ENCODE data around the gene IFT81. TPM values are rescaled to one million over a fixed set of nuclear protein-coding genes. Genes with fewer than 3 reads are reported as not detected.
"Not testable (repeated sequence)": the region's sequence is repeated elsewhere in the genome, so short reads cannot be mapped to it uniquely, and the experiment has no call there.

IFT81 gene
- total RNA-seq, 2 donors from 2014 or later, result 0.42 to 0.86 TPM

DNA sequence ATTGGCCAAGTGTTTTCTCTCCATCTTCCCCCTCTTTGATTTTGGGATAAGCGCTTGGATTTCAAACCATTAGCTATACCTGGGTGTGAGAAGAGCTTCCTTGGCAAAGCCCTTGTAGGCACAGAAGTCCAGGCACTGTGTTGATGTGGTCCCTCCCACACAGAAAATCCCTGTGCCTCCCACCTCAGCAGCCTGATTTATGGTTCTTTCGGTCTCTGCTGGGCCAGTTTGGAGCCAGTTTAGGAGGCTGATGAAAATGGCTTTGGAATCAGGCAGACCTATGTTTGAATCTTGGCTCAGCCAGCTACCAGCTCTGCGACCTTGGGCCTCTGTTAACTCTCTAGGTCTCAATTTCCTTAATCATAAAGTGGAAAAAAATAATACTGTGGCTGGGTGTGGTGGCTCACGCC is 9.6 kb upstream of the IFT81 start:
- no peaks in the 10 kb centered on the region for H3K9me3 ChIP-seq (ENCODE audit: control insufficient read depth, low read length, poor library complexity, severe bottlenecking)
- ATAC-seq (no peak), DNase-seq (no peak)
- Mint-ChIP-seq H3K36me3 (ENCODE audit: low read depth) (no peaks in the 10 kb centered on the region), H3K4me3 (no peak overlapping the region), H3K27ac (no peak overlapping the region), H3K27me3 (peaks cover 18% of the 10 kb centered on the region), H3K4me1 (peaks cover 1% of the 10 kb centered on the region)

DNA sequence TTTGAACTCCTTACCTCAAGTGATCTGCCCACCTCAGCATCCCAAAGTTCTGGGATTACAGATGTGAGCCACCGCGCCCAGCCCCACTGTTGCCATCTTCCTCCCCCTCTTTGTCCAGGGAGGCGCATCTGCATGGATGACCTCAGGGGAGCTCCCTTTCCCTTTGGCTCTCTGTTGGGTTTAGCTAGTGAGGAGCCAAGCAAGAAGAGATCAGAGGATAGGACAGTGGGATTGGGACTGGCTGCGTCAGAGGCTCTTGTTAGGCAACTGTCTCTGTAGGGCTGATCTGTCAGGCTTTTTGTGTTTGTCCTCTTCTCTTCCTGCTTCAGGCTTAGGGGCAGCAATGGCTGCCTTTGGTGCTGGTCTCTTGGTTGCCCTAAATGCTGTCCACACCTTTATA is 8.5 kb upstream of the IFT81 start:
- H3K27ac Mint-ChIP-seq, result no peak overlapping the region
- H3K4me3 Mint-ChIP-seq, result no peak overlapping the region
- ATAC-seq, result no peak
- no peaks in the 10 kb centered on the region for H3K9me3 ChIP-seq (ENCODE audit: control insufficient read depth, low read length, poor library complexity, severe bottlenecking)
- peaks cover 24% of the 10 kb centered on the region for H3K27me3 Mint-ChIP-seq
- peaks cover 2% of the 10 kb centered on the region for H3K4me1 Mint-ChIP-seq
- H3K36me3 Mint-ChIP-seq (ENCODE audit: low read depth), result no peaks in the 10 kb centered on the region
- no peak for DNase-seq

DNA sequence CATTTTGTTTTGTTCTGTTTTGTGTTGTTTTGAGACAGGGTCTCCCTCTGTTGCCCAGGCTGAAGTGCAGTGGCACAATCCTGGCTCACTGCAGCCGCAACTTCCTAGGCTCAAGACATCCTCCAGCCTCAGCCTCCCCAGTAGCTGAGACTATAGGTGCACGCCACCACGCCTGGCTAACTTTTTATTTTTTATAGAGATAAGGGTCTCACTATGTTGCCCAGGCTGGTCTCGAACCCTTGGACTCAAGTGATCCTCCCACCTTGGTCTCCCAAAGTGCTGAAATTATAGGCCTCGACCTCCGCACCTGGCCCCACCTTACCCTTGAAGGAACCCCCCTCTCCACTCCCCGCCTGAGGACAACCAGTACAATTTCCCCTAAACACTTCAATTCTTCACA is 7.5 kb upstream of the IFT81 start:
- no peak for ATAC-seq
- H3K9me3 ChIP-seq (ENCODE audit: control insufficient read depth, low read length, poor library complexity, severe bottlenecking), result no peaks in the 10 kb centered on the region
- DNase-seq, result no peak
- Mint-ChIP-seq H3K27ac (no peak overlapping the region), H3K4me1 (peaks cover 2% of the 10 kb centered on the region), H3K4me3 (no peak overlapping the region), H3K27me3 (peaks cover 32% of the 10 kb centered on the region), H3K36me3 (ENCODE audit: low read depth) (no peaks in the 10 kb centered on the region)

DNA sequence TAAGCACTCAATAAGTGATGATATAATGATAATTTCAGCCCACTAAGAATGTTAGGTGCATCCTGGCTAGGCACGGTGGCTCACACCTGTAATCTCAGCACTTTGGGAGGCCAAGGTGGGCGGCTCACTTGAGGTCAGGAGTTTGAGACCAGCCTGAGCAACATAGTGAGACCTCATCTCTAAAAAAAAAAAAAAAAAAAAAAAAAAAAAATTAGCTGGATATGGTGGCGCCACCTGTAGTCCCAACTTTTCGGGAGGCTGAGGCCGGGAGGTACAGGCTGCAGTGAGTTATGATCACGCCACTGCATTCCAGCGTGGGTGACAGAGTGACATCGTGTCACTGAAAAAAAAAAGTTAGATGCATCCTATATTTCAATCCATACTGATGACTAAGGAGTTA is 6.9 kb upstream of the IFT81 start:
- not testable (repeated sequence) for ATAC-seq; H3K9me3 ChIP-seq (ENCODE audit: control insufficient read depth, low read length, poor library complexity, severe bottlenecking); H3K36me3 Mint-ChIP-seq (ENCODE audit: low read depth); H3K4me3 Mint-ChIP-seq; H3K27ac Mint-ChIP-seq; H3K4me1 Mint-ChIP-seq; DNase-seq
- H3K27me3 Mint-ChIP-seq, result peaks cover 32% of the 10 kb centered on the region

DNA sequence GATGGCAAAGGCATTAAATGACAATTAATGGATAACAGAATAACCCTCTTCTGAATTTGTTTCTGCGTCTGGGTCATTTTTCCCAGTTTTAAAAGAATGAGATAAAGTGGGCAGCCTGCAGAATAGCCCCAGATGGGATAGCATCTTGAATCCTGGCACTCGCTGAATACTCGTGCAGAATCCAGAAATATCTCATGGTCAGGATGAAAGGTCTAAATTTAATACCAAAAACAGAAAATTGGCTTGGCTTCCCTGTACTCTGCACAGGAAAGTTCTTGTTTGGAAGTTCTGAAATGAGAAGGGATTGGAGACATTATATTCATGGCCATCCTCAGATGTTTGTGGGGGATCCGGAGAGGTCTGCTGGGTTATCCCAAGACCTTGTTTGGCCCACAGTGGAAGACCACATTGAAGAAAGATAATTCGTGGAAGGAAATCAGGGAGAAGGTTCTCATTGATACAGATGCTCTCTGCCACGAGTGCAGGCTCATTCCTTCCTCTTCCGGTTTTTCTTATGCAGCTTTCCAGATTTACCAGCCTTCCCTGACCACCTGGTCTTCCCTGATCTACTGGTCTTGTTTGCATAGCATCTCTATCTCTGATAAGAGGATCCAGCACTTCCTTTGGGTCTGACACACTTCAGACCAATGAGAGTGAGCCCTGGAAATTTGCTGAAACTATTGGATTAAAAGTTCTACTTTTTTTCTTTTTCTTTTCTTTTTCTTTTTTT is 6.0 kb upstream of the IFT81 start:
- H3K9me3 ChIP-seq (ENCODE audit: control insufficient read depth, low read length, poor library complexity, severe bottlenecking), result no peaks in the 10 kb centered on the region
- ATAC-seq, result no peak
- H3K27ac Mint-ChIP-seq, result no peak overlapping the region
- DNase-seq, result no peak
- H3K27me3 Mint-ChIP-seq, result peaks cover 32% of the 10 kb centered on the region
- H3K4me3 Mint-ChIP-seq, result no peak overlapping the region
- H3K36me3 Mint-ChIP-seq (ENCODE audit: low read depth), result no peaks in the 10 kb centered on the region
- H3K4me1 Mint-ChIP-seq, result peaks cover 4% of the 10 kb centered on the region

DNA sequence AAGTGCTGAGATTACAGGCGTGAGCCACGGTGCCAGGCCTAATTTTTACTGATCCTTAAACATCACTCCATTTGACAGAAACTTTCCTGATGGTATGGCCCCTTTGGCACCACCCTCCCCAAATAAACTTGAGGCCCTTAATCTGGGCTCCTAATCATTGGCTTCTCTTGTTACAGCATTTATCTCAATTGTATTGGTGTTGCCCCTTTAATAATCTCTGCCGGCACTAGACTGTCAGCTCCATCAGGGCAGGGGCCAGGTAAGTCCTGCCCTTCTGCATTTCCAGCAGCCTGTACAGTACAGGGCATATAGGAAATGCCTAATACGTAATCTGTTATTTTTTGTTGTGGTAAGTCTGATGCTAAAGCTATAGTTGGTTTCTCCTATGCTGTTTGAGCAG is 1.2 kb upstream of the IFT81 start:
- no peaks in the 10 kb centered on the region for H3K9me3 ChIP-seq (ENCODE audit: control insufficient read depth, low read length, poor library complexity, severe bottlenecking)
- DNase-seq (no peak), ATAC-seq (no peak)
- Mint-ChIP-seq H3K36me3 (ENCODE audit: low read depth) (no peaks in the 10 kb centered on the region), H3K4me1 (peaks cover 10% of the 10 kb centered on the region), H3K4me3 (no peak overlapping the region), H3K27ac (no peak overlapping the region), H3K27me3 (peaks cover 18% of the 10 kb centered on the region)

DNA sequence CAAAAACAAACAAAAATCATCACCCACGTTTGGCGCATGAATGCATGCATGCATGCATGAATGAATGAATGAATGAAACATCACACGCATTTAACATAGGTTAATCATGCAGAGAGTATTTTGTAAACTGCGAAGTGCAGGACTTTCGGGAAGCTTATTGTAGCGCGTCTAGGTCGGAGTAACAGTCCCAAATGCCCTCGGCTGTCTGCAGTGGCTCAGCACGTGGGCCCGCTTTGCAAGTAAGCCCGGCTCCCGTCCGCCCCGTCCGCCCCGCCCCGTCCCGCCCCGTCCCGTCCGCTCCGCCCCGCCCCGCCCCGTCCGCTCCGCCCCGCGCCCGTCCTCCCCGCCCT is 263 bp upstream of the IFT81 start:
- Mint-ChIP-seq H3K27ac (peak overlapping the region; percentile 84), H3K4me3 (peak overlapping the region; percentile 92), H3K4me1 (peaks cover 10% of the 10 kb centered on the region), H3K27me3 (peaks cover 18% of the 10 kb centered on the region), H3K36me3 (ENCODE audit: low read depth) (no peaks in the 10 kb centered on the region)
- no peak for DNase-seq
- H3K9me3 ChIP-seq (ENCODE audit: control insufficient read depth, low read length, poor library complexity, severe bottlenecking), result no peaks in the 10 kb centered on the region
- peak; percentile 89 for ATAC-seq

DNA sequence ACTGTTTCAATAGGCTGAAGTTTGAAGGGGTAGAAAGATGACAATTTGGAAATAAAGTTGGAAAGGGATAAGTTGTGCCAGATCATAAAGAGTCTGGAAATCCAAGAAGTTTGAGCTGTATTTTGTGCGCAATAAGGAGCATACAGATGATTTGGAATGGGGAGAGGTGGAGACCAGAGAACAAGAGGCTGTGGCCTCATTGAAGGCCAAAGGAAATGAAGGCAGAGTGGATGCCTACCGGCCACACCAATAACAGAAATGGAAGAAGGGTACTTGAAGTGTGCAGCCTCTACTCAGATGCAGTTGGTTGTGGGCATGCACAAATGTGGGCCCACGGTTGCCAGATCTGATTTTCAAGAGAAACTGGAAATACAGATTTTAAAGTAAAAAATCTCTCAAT is 2.4 kb downstream of the IFT81 start:
- no peaks in the 10 kb centered on the region for H3K9me3 ChIP-seq (ENCODE audit: control insufficient read depth, low read length, poor library complexity, severe bottlenecking)
- Mint-ChIP-seq H3K27ac (peak overlapping the region; percentile 84), H3K27me3 (no peaks in the 10 kb centered on the region), H3K4me3 (peak overlapping the region; percentile 52), H3K36me3 (ENCODE audit: low read depth) (no peaks in the 10 kb centered on the region), H3K4me1 (peaks cover 8% of the 10 kb centered on the region)
- no peak for ATAC-seq
- DNase-seq, result no peak

DNA sequence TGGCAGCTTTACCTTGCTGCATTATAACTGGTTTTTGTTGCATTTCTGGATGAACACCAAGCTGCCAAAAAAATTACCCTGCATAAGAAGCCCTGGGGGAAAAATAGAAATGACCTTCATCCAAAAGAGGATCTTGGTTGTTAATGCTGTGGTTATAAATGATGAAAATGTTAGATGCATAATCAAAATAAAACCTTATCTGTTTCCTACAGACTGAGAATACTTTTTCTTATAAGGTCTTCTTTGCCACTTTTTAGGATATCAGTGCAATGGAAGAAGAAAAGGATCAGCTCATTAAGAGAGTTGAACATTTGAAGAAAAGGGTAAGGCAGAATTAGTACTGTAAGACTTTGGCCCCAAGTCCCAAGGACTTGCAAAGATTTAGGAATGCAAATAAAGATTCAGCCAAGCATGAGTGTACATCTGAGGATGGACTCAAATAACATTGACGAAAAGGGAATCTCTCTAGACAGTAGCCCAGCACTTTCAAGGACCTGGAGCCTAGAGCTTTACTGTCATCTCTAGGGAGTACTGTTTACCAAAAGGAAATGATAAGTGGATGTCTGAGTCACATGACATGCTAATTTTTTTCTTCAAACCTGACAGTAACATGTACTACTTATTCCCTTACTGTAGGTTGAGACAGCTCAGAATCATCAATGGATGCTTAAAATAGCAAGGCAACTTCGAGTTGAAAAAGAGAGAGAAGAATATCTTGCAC is 10.7 kb downstream of the IFT81 start:
- DNase-seq, result no peak
- Mint-ChIP-seq H3K36me3 (ENCODE audit: low read depth) (no peaks in the 10 kb centered on the region), H3K27me3 (no peaks in the 10 kb centered on the region), H3K4me1 (peaks cover 3% of the 10 kb centered on the region), H3K4me3 (no peak overlapping the region), H3K27ac (peak overlapping the region; percentile 9)
- ATAC-seq, result peak; percentile 51
- no peaks in the 10 kb centered on the region for H3K9me3 ChIP-seq (ENCODE audit: control insufficient read depth, low read length, poor library complexity, severe bottlenecking)

DNA sequence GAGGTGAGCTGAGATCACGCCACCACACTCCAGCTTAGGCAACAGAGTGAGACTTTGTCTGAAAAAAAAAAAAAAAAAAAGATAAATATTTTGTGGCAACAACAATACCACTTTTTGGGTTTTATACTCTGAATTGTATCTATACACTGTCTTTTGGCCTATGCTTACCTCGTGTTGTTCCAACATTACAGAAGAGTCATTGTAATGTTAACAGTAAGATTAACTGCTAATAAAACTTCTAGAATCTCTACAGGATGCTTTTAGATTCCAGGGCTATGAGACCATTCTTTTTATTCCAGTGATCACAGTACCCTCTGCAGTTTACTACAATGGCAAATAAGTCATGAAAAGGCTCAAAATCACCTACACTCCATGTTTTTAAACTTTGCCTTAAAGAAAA is 11.6 kb downstream of the IFT81 start:
- H3K9me3 ChIP-seq (ENCODE audit: control insufficient read depth, low read length, poor library complexity, severe bottlenecking), result no peaks in the 10 kb centered on the region
- H3K4me3 Mint-ChIP-seq, result no peak overlapping the region
- no peaks in the 10 kb centered on the region for H3K36me3 Mint-ChIP-seq (ENCODE audit: low read depth)
- no peak overlapping the region for H3K27ac Mint-ChIP-seq
- peaks cover 3% of the 10 kb centered on the region for H3K4me1 Mint-ChIP-seq
- ATAC-seq (no peak), DNase-seq (no peak)
- no peaks in the 10 kb centered on the region for H3K27me3 Mint-ChIP-seq

DNA sequence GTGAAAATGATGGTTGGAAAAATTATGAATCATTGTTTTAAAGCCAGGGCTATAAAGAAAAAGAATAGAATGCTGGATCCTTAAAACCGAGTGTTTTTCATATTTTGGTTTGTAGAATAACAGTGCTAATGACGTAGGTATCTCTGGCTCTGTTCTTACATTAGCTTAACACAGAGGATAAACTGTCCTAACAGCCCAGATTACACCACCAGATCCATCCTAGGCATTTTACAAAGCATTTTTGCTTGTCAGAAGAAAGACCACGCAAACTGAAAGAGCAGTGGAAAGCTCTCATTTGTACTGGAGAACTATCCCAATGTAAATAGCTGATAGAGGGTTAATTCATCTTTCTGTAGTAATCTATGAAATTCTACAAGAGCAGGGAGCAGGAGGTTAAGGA is 13.6 kb downstream of the IFT81 start:
- no peak for DNase-seq
- Mint-ChIP-seq H3K4me1 (peaks cover 3% of the 10 kb centered on the region), H3K27ac (no peak overlapping the region), H3K36me3 (ENCODE audit: low read depth) (no peaks in the 10 kb centered on the region), H3K27me3 (no peaks in the 10 kb centered on the region), H3K4me3 (no peak overlapping the region)
- H3K9me3 ChIP-seq (ENCODE audit: control insufficient read depth, low read length, poor library complexity, severe bottlenecking), result no peaks in the 10 kb centered on the region
- ATAC-seq, result no peak

DNA sequence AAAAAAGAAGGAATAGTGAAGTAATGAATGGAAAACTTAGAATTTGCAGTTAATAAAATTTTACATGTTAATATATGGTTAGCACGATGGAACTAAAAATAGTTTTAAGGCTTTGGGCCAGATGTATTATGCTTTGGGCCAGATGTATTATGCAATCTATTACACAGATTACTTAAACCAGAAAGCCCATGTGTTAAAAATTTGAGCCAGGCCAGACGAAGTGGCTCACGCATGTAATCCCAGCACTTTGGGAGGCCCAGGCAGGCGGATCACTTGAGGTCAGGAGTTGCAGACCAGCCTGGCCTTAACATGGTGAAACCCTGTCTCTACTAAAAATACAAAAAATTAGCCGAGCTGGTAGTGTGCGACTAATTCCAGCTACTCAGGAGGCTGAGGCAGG is 17.2 kb downstream of the IFT81 start:
- Mint-ChIP-seq H3K27me3 (no peaks in the 10 kb centered on the region), H3K27ac (no peak overlapping the region), H3K36me3 (ENCODE audit: low read depth) (no peaks in the 10 kb centered on the region), H3K4me1 (no peaks in the 10 kb centered on the region), H3K4me3 (no peak overlapping the region)
- H3K9me3 ChIP-seq (ENCODE audit: control insufficient read depth, low read length, poor library complexity, severe bottlenecking), result no peaks in the 10 kb centered on the region
- no peak for ATAC-seq
- DNase-seq, result no peak

DNA sequence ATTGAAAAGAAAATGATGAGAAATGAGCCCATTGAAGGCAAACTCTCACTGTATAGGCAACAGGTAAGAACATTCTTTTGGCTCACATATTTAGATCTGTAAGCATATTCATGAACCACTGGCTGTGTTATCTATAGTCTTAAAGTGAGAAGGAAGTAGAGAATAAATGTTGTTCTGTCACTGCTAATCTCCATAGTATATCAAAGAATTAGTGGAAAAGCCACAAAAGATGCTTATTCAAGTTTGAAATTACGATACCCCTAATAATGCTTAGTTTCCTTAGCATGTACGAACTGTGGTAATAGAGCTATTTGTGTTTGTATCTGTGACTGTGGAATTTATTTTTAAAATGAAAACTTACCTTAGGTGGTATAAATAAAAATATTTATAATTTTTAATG is 22.8 kb downstream of the IFT81 start:
- no peaks in the 10 kb centered on the region for H3K9me3 ChIP-seq (ENCODE audit: control insufficient read depth, low read length, poor library complexity, severe bottlenecking)
- Mint-ChIP-seq H3K36me3 (ENCODE audit: low read depth) (no peaks in the 10 kb centered on the region), H3K4me3 (no peak overlapping the region), H3K4me1 (peaks cover 3% of the 10 kb centered on the region), H3K27ac (no peak overlapping the region), H3K27me3 (no peaks in the 10 kb centered on the region)
- DNase-seq (no peak), ATAC-seq (no peak)

DNA sequence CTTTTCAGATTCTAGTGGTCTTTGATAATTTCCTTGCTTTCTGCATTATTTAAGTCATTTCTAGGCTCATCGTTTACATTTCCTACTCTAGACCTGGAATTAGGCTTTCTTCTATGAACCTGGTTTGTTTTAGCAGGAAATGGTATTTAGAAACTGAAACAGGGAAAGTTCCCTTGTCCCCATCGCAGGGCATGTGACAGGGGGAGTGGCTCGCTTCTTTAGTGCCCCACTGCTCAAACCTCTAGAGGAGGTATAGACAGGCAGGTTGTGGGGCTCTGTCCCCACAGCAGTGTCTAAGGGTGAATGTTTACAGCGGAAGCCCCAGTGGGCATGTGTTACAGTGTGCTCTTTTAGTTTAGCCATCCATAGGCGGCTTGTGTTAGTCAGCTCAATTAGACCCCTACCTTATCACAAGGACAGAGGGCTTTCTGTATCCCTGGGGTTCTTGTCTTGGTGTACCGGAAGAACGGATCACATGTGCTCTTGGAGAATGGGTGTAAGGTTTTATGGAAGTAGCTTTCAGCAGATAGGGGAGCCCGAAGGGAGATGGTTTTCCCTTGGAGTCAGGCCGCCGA is 25.0 kb downstream of the IFT81 start:
- Mint-ChIP-seq H3K4me3 (no peak overlapping the region), H3K36me3 (ENCODE audit: low read depth) (no peaks in the 10 kb centered on the region), H3K4me1 (peaks cover 3% of the 10 kb centered on the region), H3K27ac (no peak overlapping the region), H3K27me3 (no peaks in the 10 kb centered on the region)
- DNase-seq (no peak), ATAC-seq (no peak)
- H3K9me3 ChIP-seq (ENCODE audit: control insufficient read depth, low read length, poor library complexity, severe bottlenecking), result no peaks in the 10 kb centered on the region

Data from T-helper 17 cell (primary cell).